Spleen (tissue), 11 donors: Measurements from ENCODE around the gene NKAIN4. TPM values are rescaled to one million over a fixed set of nuclear protein-coding genes. Genes with fewer than 3 reads are reported as not detected.
A peak's percentile ranks its signal among the peaks of the same experiment; 100 is the strongest.

Source experiments
- DNase-seq: peaks from one replicate; pipeline ENCODE4 v3.0.0-alpha.2; 2020
- H3K27ac ChIP-seq, 8 donors: fragments of 200-600 bp; sonication (generic) in 7 of 8; 1 replicate in 4 of 8; 2 replicates in 4 of 8; pipeline versions ENCODE4 v1.5.0 to v1.8.0; 2016 to 2021; ENCODE audit warnings: inconsistent platforms in 4 of 8, mild to moderate bottlenecking in 4 of 8, moderate library complexity in 1 of 8
- H3K27me3 ChIP-seq, 7 donors: fragments of 200-600 bp; sonication (generic) in 6 of 7; replicated peaks in 1 of 7; 1 replicate in 4 of 7; 2 replicates in 3 of 7; pipeline versions ENCODE4 v1.5.0 to v1.8.0; 2016 to 2021; ENCODE audit warnings: inconsistent platforms in 3 of 7, mild to moderate bottlenecking in 1 of 7
- H3K36me3 ChIP-seq, 6 donors: fragments of 200-600 bp; sonication (generic) in 5 of 6; 1 replicate in 4 of 6; 2 replicates in 2 of 6; pipeline versions ENCODE4 v1.5.0 to v1.8.0; 2016 to 2021; ENCODE audit warnings: inconsistent platforms in 2 of 6
- H3K4me1 ChIP-seq, 6 donors: fragments of 200-600 bp; sonication (generic) in 5 of 6; 1 replicate in 3 of 6; 2 replicates in 3 of 6; pipeline versions ENCODE4 v1.5.0 to v1.8.0; 2016 to 2021; ENCODE audit warnings: inconsistent platforms in 3 of 6
- H3K4me3 ChIP-seq, 8 donors: fragments of 200-600 bp; sonication (generic) in 7 of 8; 1 replicate in 4 of 8; 2 replicates in 4 of 8; pipeline versions ENCODE4 v1.5.0 to v1.8.0; 2016 to 2021; ENCODE audit warnings: inconsistent platforms in 4 of 8, mild to moderate bottlenecking in 4 of 8, moderate library complexity in 2 of 8
- H3K9me3 ChIP-seq, 8 donors: fragments of 200-600 bp; sonication (generic) in 7 of 8; 1 replicate in 4 of 8; 2 replicates in 4 of 8; pipeline versions ENCODE4 v1.5.0 to v1.8.0; 2016 to 2021; ENCODE audit warnings: inconsistent platforms in 4 of 8
- POLR2A ChIP-seq, 3 donors: fragments of 450-650 bp; IDR thresholded peaks; one replicate each; pipeline ENCODE4 v1.5.1; 2017; ENCODE audit warnings: antibody characterized with exemption in 3 of 3, mild to moderate bottlenecking in 1 of 3
- POLR2AphosphoS5 ChIP-seq, 3 donors: sonication (generic); formaldehyde crosslinking; IDR thresholded peaks; one replicate each; pipeline ENCODE4 v1.5.1; 2017; ENCODE audit warnings: antibody characterized with exemption in 3 of 3
- WGBS, 5 donors: extraction: QIAGEN DNeasy Blood & Tissue Kit in 3 of 5; methylation state at CpG; one replicate each; pipeline versions ENCODE4 v1.1.5 to v1.1.7; 2013 to 2018; 5-methylcytosine and 5-hydroxymethylcytosine counted together
- intact Hi-C: fragments of 100-400 bp; cut with DNase I; formaldehyde crosslinking; loops from one replicate; pipeline ENCODE4 v1.15.0; 2023; ENCODE audit warnings: low total_unique reads
- polyA plus RNA-seq, 3 donors: library from polyadenylated mRNA; stranded (reverse); fragments of 200-250 nt; gene quantifications; one replicate each; pipeline ENCODE4 v1.2.1, GENCODE V29; 2013
- total RNA-seq, 7 donors: library from RNA; depleted of rRNA in 3 of 7; stranded (reverse); fragments of >200 nt in 3 of 7; fragmentation: NEBNext Ultra II Directional in 4 of 7; extraction: Animal tissue kit (Norgen Biotek cat#: 25700) in 4 of 7; gene quantifications; one replicate each; pipeline versions ENCODE4 v1.1.0 to v1.2.1, GENCODE V29; 2016 to 2021
- TF ChIP-seq, protein P1 (sequence below), 11 experiments: fragments of 200-600 bp in 7 of 11; fragments of 450-650 bp in 4 of 11; sonication (generic) in 4 of 11; IDR thresholded peaks in 8 of 11; conservative IDR thresholded peaks in 3 of 11; 1 replicate in 7 of 11; 2 replicates in 4 of 11; pipeline versions ENCODE4 v1.4.0 to v1.8.0; 2016 to 2021; ENCODE audit warnings: antibody characterized with exemption in 11 of 11, inconsistent platforms in 4 of 11, mild to moderate bottlenecking in 1 of 11
- donor health status: healthy with polysubstance abuse.
- donor health status: DM: no; HTN: no; CAD: no; lungs with moderate emphysema.
- donor health status: DM: no; HTN: no; CAD: no.
- donor health status: Bipolar disorder and iron deficiency.
- donor health status: healthy.
- donor health status: DM: no; HTN: no; CAD: no.
- donor health status: DM: yes; HTN: yes; CAD: no.

NKAIN4 gene
- total and polyA plus RNA-seq, 10 donors: 0.09 TPM; not detected in 9

DNA sequence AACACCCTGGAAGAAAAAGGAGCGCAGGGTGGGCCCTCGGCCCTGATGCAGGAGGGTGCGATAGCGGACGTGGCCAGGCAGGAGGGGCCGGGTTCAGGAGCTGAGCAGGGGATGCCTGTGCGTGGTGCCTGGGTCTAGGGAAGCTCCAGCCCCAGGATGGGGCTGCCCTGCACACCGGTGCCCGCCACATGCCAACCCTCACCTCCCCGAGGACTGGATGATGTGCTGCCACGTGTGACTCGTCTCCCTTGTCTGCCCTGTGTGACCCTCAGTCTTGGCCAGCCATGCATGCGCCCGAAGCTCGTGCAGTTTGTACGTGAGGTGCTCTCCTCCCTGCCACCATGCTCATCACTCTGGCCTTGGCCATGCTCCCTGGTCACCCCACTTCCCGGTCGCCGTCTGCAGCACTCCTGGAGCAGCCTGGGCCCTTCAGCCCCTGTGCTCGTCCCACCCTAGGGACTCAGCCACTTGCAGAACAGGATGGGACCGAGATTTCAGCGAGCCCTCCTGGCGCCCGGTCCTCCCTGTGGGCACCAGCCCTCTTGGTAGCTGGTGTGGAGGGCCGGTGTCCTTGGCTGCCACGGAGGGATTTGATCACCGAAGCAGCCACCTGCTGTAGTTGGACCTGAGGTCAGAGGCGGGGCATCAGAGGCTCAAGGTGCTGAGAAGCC, 34.5 kb upstream of the NKAIN4 start:
- WGBS, 5 donors: 90 to 94% (median 91%) methylated on average over 23 to 28 of the region's 28 CpGs
- Histone ChIP-seq H3K9me3 (no peaks in the 10 kb centered on the region), H3K36me3 (peaks cover 0 to 61% (median 50%) of the 10 kb centered on the region in 6 donors), H3K27me3 (peaks cover 0 to 15% (median 0%) of the 10 kb centered on the region in 7 donors), H3K27ac (no peak overlapping the region), H3K4me1 (peaks cover 0 to 40% (median 10%) of the 10 kb centered on the region in 6 donors), H3K4me3 (no peak overlapping the region)
- no peak for DNase-seq
- intact Hi-C loops: no loop called here
- TF ChIP-seq, protein P1, sequence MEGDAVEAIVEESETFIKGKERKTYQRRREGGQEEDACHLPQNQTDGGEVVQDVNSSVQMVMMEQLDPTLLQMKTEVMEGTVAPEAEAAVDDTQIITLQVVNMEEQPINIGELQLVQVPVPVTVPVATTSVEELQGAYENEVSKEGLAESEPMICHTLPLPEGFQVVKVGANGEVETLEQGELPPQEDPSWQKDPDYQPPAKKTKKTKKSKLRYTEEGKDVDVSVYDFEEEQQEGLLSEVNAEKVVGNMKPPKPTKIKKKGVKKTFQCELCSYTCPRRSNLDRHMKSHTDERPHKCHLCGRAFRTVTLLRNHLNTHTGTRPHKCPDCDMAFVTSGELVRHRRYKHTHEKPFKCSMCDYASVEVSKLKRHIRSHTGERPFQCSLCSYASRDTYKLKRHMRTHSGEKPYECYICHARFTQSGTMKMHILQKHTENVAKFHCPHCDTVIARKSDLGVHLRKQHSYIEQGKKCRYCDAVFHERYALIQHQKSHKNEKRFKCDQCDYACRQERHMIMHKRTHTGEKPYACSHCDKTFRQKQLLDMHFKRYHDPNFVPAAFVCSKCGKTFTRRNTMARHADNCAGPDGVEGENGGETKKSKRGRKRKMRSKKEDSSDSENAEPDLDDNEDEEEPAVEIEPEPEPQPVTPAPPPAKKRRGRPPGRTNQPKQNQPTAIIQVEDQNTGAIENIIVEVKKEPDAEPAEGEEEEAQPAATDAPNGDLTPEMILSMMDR (IDR thresholded peaks at IDR 0.05 in 8 of 11, conservative IDR thresholded peaks at IDR 0.05 in 3 of 11): no peak
- peak in 1 of 3 donors; percentile 55 for TF ChIP-seq POLR2AphosphoS5 (IDR thresholded peaks at IDR 0.05)

DNA sequence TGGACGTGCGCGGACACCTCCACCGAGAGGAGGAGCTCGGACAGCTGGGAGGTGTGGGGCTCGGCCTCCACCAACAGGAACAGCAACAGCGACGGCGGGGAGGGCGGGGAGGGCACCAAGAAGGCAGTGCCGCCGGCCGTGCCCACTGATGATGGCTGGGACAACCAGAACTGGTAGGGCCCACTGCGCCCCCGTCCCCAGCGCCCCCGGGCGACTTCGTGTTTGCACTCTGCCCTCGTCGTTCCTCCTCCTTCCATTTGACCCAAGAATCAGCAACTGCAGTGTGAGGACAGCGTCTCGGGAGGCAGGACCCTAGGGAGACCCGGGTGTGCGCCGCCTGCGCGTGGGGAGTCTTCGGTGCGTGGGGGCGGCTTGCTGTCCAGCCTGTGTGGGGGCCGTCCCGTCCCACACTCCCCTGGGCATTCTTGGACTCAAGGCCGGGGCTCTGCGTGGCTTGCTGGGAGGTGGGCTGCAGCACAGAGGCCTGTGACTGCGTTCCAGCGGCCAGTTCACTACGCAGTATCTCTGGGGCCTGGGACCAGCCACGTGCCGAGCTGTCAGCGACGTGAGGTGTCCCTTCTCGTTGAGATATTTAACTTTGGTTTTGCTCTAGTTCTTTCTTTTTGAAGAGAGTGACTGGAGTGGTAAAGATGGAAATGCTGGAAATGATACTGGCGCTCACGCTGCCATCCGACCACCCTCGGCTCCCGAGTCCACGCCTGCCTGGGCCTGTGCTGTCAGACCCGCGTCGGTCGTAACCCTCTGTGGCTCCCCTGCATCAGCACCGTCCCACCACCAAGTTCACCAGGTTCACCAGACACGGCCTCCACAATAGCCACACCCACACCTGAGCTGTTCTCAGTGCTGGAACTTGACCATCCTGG, 33.7 kb upstream of the NKAIN4 start:
- Histone ChIP-seq H3K9me3 (no peaks in the 10 kb centered on the region), H3K27me3 (peaks cover 0 to 8% (median 0%) of the 10 kb centered on the region in 7 donors), H3K4me3 (no peak overlapping the region), H3K27ac (no peak overlapping the region), H3K36me3 (peaks cover 0 to 68% (median 58%) of the 10 kb centered on the region in 6 donors), H3K4me1 (peaks cover 0 to 40% (median 10%) of the 10 kb centered on the region in 6 donors)
- 90 to 96% (median 93%) methylated on average over 55 of the region's 55 CpGs for WGBS, 5 donors
- no peak for DNase-seq
- TF ChIP-seq POLR2AphosphoS5 (IDR thresholded peaks at IDR 0.05): peak; percentile 8 to 70 (median 31)
- TF ChIP-seq, protein P1 (IDR thresholded peaks at IDR 0.05 in 8 of 11, conservative IDR thresholded peaks at IDR 0.05 in 3 of 11): no peak
- no peak for TF ChIP-seq POLR2A (IDR thresholded peaks at IDR 0.05)
- intact Hi-C loops: no loop called here

DNA sequence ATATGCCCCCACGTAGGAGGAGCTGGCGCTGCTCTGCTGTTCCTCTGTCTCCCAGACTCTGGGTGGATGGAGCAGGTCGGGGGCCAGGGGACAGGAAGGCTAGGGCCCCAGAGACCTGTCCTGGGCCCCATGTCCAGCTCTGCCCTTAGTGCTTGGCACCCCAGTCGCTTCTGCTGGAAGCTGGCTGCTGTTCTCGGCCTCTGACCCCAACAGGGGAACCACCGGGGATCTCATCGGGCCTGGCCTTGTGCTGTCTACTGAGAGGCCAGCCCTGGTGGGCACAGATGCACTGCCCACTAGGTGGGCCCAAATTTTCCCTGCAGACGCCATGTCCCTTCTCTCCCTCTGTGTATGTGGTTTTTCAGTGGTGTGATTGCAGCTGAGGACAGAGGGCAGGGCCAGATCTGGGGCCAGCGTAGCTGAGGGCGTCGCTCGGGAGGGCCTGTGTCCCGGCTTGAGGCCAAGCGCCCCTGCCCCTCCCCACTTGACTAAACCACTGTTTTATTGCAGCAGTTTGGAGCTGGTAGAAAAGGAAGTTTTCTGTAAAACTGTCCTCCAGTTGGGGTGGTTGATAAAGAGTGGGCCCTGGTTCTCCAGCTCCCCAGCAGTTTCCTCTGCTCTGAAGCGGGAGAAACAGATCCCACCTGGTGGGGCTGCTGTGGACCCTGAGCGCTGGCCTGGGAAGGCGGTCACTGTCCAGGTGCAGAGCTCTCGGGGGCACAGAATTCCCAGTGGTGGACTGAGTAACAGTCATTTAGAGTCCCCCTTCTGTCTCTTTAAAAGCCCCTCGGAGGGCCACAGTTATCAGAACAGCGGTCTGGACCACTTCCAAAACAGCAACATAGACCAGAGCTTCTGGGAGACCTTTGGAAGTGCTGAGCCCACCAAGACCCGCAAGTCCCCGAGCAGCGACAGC, 32.8 kb upstream of the NKAIN4 start:
- H3K9me3 ChIP-seq: no peaks in the 10 kb centered on the region
- no peak overlapping the region for H3K27ac ChIP-seq
- intact Hi-C loops: no loop called here
- TF ChIP-seq, protein P1 (IDR thresholded peaks at IDR 0.05 in 8 of 11, conservative IDR thresholded peaks at IDR 0.05 in 3 of 11): no peak
- TF ChIP-seq POLR2AphosphoS5 (IDR thresholded peaks at IDR 0.05): no peak
- TF ChIP-seq POLR2A (IDR thresholded peaks at IDR 0.05): no peak
- H3K4me1 ChIP-seq: peaks cover 0 to 40% (median 10%) of the 10 kb centered on the region in 6 donors
- no peak for DNase-seq
- H3K4me3 ChIP-seq: no peak overlapping the region
- H3K27me3 ChIP-seq: no peaks in the 10 kb centered on the region
- 80 to 92% (median 89%) methylated on average over 14 to 23 of the region's 23 CpGs for whole genome bisulfite sequencing, 5 donors
- H3K36me3 ChIP-seq: peaks cover 0 to 77% (median 64%) of the 10 kb centered on the region in 6 donors
